ENCODE measurements around the gene SERPINB8.

- TF ChIP-seq CTCF (conservative IDR thresholded peaks at IDR 0.05) (no peak), ZFX (IDR thresholded peaks at IDR 0.05) (no peak)
Observed at GRCh38 chr18:63972002-63972376, 2.1 kb downstream of the SERPINB8 start.
